GM18505 (cell line): ENCODE data around the gene PLP2.

Experiments
- ATAC-seq: cut with Tn5 transposase; IDR thresholded peaks from one replicate; pipeline ENCODE4 v1.9.1; 2021; ENCODE audit not compliant: unreplicated experiment
- POLR2A ChIP-seq: IDR thresholded peaks from 4 replicates; pipeline ENCODE4 v1.6.1; 2011; ENCODE audit warnings: borderline replicate concordance; ENCODE audit not compliant: insufficient read depth, insufficient read length; ENCODE audit errors: extremely low read depth

PLP2 gene

GRCh38 chrX:49214416-49214815 lies 42.7 kb downstream of the PLP2 start:
- no peak for ATAC-seq
- TF ChIP-seq POLR2A: no peak

- no peak for ATAC-seq
- no peak for TF ChIP-seq POLR2A
Observed at GRCh38 chrX:49214996-49215526, 43.4 kb downstream of the PLP2 start.

- no peak for TF ChIP-seq POLR2A
- ATAC-seq: no peak
Observed at GRCh38 chrX:49220100-49220499, 48.4 kb downstream of the PLP2 start.

GRCh38 chrX:49221868-49222267 lies 50.2 kb downstream of the PLP2 start:
- ATAC-seq: no peak
- TF ChIP-seq POLR2A: no peak
